K562 (cell line): ENCODE measurements around the gene HYOU1. TPM values are rescaled to one million over a fixed set of nuclear protein-coding genes. Genes with fewer than 3 reads are reported as not detected.

ENCODE experiments used
- CTBP1 ChIP-seq: fragments of 450-650 bp; IDR thresholded peaks from 2 replicates; pipeline ENCODE4 v1.6.1; 2016; ENCODE audit warnings: borderline replicate concordance
- DPF2 ChIP-seq: fragments of 450-650 bp; IDR thresholded peaks from 2 replicates; pipeline ENCODE4 v1.6.1; 2016
- KAT2B ChIP-seq: IDR thresholded peaks from one replicate; pipeline ENCODE4 v1.6.1; 2012; ENCODE audit warnings: low read depth, mild to moderate bottlenecking, control low read depth, inconsistent platforms, low read length, moderate library complexity
- KDM5B ChIP-seq: fragments of 200-600 bp; sonication (generic); IDR thresholded peaks from 2 replicates; pipeline ENCODE4 v1.6.1; 2012; ENCODE audit warnings: low read depth, mild to moderate bottlenecking, moderate library complexity, low read length, control low read depth, inconsistent platforms; ENCODE audit not compliant: insufficient replicate concordance
- LCOR ChIP-seq: sonication (generic); formaldehyde crosslinking; IDR thresholded peaks from 2 replicates; pipeline ENCODE4 v1.8.0; 2022; ENCODE audit warnings: mild to moderate bottlenecking, missing genetic modification reagents
- MEF2A ChIP-seq: IDR thresholded peaks from 2 replicates; pipeline ENCODE4 v1.6.1; 2011; ENCODE audit warnings: low read depth, mild to moderate bottlenecking, low read length, moderate library complexity; ENCODE audit not compliant: control insufficient read depth
- MTA2 ChIP-seq: fragments of 450-650 bp; IDR thresholded peaks from 2 replicates; pipeline ENCODE4 v1.6.1; 2016; ENCODE audit warnings: low read depth
- PHB2 ChIP-seq: fragments of 450-650 bp; IDR thresholded peaks from 2 replicates; pipeline ENCODE4 v1.6.1; 2017; ENCODE audit warnings: low read depth
- POLR2A ChIP-seq: fragments of 450-650 bp; conservative IDR thresholded peaks from 2 replicates; pipeline ENCODE4 v1.6.1; 2016
- RBM34 ChIP-seq: fragments of 200-400 bp; formaldehyde crosslinking; IDR thresholded peaks from 2 replicates; pipeline ENCODE4 v1.6.1; 2018; ENCODE audit warnings: low read length, borderline replicate concordance; ENCODE audit not compliant: insufficient read depth
- RBM39 ChIP-seq: fragments of 200-400 bp; formaldehyde crosslinking; optimal IDR thresholded peaks from 2 replicates; pipeline ENCODE3; 2018; ENCODE audit warnings: low read depth, low read length
- TCF7 ChIP-seq: sonication (generic); IDR thresholded peaks from 2 replicates; pipeline ENCODE4 v1.6.1; 2016; ENCODE audit warnings: antibody characterized with exemption, borderline replicate concordance
- TRIM24 ChIP-seq, 2 experiments: fragments of 450-650 bp; IDR thresholded peaks; 2 replicates each; pipeline ENCODE4 v1.6.1; 2016
- USF1 ChIP-seq: sonication (generic); formaldehyde crosslinking; IDR thresholded peaks from 2 replicates; pipeline ENCODE4 v1.9.0; 2022; ENCODE audit warnings: mild to moderate bottlenecking, missing genetic modification reagents
- ZBTB1 ChIP-seq: sonication (generic); formaldehyde crosslinking; IDR thresholded peaks from 2 replicates; pipeline ENCODE4 v1.8.1; 2023; ENCODE audit warnings: missing genetic modification reagents, low read depth, mild to moderate bottlenecking, borderline replicate concordance
- ZNF407 ChIP-seq: fragments of 450-650 bp; IDR thresholded peaks from 2 replicates; pipeline ENCODE4 v1.6.1; 2016; ENCODE audit warnings: low read depth
- polyA plus RNA-seq, 8 experiments: library from polyadenylated mRNA; depleted of rRNA in 4 of 8; stranded (reverse) in 5 of 8; unstranded in 3 of 8; fragments of >200 nt; fragmentation: Nextera tagmentation in 2 of 8; fragmentation: Illumina TruSeq in 1 of 8; extraction: Ambion mirVana in 2 of 8; extraction: Trizol in 1 of 8; gene quantifications; 2 replicates each; pipeline versions ENCODE4 v1.2.1 to v1.2.3, GENCODE V29; 2011 to 2014; ENCODE audit warnings: inconsistent platforms in 1 of 8, missing spikeins in 1 of 8
- total RNA-seq, 7 experiments: library from RNA; depleted of rRNA in 6 of 7; stranded (reverse); fragments of >200 nt in 6 of 7; fragmentation: Illumina TruSeq in 2 of 7; extraction: Trizol in 2 of 7; gene quantifications; 2 replicates each; pipeline versions ENCODE4 v1.2.1 to v1.2.3, GENCODE V29; 2011 to 2021; ENCODE audit warnings: low replicate concordance in 1 of 7

Gene HYOU1
- total and polyA plus RNA-seq, 9 of the 15 experiments (the other 6 are each of a cell fraction or from before 2014, with no cell fraction given), result 19.5 to 197 (median 128) TPM

- no peak for TF ChIP-seq ZNF407
- no peak for TF ChIP-seq RBM34
- TF ChIP-seq RBM39, result peak; percentile 26
- TF ChIP-seq KAT2B, result no peak
- TF ChIP-seq POLR2A, result peak; percentile 89
- TF ChIP-seq MEF2A, result no peak; the same call in 1 of the 2 replicates
- peak; percentile 92 for TF ChIP-seq LCOR
- TF ChIP-seq TRIM24 (IDR thresholded peaks at IDR 0.05), result peak; percentile 93 to 96
- peak; percentile 94 for TF ChIP-seq PHB2
- peak; percentile 100 for TF ChIP-seq CTBP1
- TF ChIP-seq ZBTB1 (CRISPR knock-in tag), result 0 out of 2 replicates have a peak, but pooled peaks have one; percentile 17
- TF ChIP-seq USF1 (CRISPR knock-in tag), result no peak
- peak; percentile 97 for TF ChIP-seq MTA2
- TF ChIP-seq TCF7, result 0 out of 2 replicates have a peak, but pooled peaks have one; percentile 61
- peak; percentile 99 for TF ChIP-seq DPF2
- peak; percentile 80 for TF ChIP-seq KDM5B
Observed at GRCh38 chr11:119087747-119088241, 30.8 kb upstream of the HYOU1 start (continued).
